Measurements from ENCODE around the gene GPRIN1.

DNA sequence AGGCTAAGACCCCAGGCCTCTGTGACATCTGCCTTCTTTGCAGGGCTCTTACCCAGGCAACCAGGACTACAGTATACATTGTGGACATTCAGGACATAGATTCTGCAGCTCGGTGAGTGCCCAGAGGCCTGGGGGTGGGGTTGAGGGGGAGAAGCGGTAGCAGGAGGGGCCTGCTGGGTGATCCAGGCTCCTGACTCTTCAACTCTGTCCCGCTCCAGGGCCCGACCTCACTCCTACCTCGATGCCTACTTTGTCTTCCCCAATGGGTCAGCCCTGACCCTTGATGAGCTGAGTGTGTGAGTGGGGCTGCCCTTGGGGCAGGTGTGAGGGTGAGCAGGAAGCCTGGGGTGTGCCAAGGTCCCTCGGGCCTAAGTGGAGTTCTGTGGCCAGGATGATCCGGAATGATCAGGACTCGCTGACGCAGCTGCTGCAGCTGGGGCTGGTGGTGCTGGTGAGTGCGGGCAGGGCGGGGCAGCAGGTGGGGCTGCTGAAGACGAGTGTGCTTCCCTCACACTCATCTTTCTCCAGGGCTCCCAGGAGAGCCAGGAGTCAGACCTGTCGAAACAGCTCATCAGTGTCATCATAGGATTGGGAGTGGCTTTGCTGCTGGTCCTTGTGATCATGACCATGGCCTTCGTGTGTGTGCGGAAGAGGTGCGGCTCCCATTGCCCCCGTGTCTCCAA lies 19.8 kb downstream of the GPRIN1 start:
- TF ChIP-seq TAF1 (IDR thresholded peaks at IDR 0.05; ENCODE audit: borderline replicate concordance, low read depth, low read length) (no peak), JUND (IDR thresholded peaks at IDR 0.05) (no peak)
- TF ChIP-seq, protein P1, sequence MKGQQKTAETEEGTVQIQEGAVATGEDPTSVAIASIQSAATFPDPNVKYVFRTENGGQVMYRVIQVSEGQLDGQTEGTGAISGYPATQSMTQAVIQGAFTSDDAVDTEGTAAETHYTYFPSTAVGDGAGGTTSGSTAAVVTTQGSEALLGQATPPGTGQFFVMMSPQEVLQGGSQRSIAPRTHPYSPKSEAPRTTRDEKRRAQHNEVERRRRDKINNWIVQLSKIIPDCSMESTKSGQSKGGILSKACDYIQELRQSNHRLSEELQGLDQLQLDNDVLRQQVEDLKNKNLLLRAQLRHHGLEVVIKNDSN (IDR thresholded peaks at IDR 0.05; ENCODE audit: borderline replicate concordance, low read depth) = no peak
